Measurements from ENCODE around the gene SMC4. TPM values are rescaled to one million over a fixed set of nuclear protein-coding genes. Genes with fewer than 3 reads are reported as not detected.
"Not testable (repeated sequence)": the region's sequence is repeated elsewhere in the genome, so short reads cannot be mapped to it uniquely, and the experiment has no call there.

The SMC4 gene
- 58.0 and 59.1 TPM in 2 replicates for total RNA-seq (2014; rRNA removed; shearing (Covaris generic))
- polyA plus RNA-seq (2015; cell fraction: cytosol; rRNA removed) = 77.8 and 93.7 TPM in 2 replicates
- polyA plus RNA-seq (2015; cell fraction: nucleus; rRNA removed) = 296 and 320 TPM in 2 replicates

DNA sequence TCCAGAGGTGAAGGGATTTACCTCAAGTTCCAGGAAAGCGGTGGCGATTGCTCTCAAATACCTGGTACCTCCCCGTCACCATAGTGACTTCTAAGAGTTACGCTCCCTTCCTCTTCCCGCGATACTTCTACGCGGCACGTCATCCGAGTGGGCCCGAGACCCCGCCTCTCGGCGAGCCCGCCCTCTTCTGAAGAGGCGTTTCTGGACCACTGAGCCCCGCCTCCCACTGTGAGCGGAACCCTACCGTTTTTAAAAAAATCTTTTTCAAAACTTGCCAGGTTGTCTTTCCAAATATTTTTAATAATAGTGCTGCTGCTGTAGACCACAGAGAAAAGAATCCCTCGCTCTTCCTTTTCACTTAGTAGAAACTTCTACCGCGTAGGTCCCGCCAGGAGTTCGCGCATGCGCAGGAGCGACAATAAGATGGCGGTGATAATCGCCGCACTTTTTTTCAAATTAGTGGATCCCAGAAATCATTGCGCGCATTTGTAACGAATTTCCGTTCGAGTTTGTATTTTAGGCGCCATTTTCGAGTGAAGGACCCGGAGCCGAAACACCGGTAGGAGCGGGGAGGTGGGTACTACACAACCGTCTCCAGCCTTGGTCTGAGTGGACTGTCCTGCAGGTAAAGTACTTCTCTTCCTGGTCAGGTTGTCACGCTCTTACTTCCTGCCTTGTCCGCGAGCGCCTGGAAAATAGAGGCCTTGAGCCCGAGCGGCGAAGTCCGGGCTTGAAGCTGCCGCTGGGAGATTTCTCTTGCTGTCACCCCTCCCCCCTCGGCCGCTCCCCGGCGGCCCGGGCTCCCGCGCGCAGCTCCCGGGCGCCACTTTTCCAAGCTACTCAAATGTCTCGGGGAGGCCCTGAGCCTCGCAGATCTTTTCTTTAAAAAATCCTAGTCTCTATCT is at the start of gene SMC4, which contains the start of gene IFT80:
Gene SMC4, plus strand, starts transcription at position 526 of the 905 bp plus-strand sequence. CDS start 1,177 bp downstream, outside the sequence.
Gene IFT80, minus strand, starts transcription at position 101 of the 905 bp plus-strand sequence. CDS start 14,625 bp downstream, outside the sequence.
- DNase-seq (ENCODE audit: low read depth, low spot score) = peak; percentile 95
- in situ Hi-C loops (cut with HindIII; ENCODE audit: low pct_unique_long_range_greater_than_20kb, low sequenced_read_pairs) = no loop called here

DNA sequence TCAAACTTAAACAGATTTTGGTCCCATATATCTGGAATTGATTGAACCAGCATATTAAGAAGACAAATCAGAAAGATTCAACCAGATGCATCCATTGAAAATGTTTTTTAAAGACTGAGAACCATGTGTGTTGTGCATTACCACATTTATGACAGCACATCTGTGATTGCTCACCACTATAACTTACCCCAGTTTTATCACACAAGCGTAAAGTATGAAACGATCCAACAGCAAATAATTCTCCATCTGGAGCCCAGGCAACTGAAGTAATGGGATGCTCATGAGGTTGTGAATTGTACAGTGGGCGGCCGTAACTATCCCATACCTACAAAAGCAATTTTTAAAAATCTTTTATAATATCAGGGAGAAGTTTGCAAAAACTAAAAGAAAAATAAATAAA is 43.6 kb upstream of the SMC4 start:
- no peak for DNase-seq (ENCODE audit: low read depth, low spot score)
- in situ Hi-C loops (cut with HindIII; ENCODE audit: low pct_unique_long_range_greater_than_20kb, low sequenced_read_pairs) = no loop called here

DNA sequence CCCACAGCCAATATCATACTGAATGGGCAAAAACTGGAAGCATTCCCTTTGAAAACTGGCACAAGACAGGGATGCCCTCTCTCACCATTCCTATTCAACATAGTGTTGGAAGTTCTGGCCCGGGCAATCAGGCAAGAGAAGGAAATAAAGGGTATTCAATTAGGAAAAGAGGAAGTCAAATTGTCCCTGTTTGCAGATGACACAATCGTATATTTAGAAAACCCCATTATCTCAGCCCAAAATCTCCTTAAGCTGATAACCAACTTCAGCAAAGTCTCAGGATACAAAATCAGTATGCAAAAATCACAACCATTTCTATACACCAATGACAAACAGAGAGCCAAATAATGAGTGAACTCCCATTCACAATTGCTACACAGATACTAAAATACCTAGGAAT is 36.6 kb upstream of the SMC4 start:
- in situ Hi-C loops (cut with HindIII; ENCODE audit: low pct_unique_long_range_greater_than_20kb, low sequenced_read_pairs); DNase-seq (ENCODE audit: low read depth, low spot score): not testable (repeated sequence)

DNA sequence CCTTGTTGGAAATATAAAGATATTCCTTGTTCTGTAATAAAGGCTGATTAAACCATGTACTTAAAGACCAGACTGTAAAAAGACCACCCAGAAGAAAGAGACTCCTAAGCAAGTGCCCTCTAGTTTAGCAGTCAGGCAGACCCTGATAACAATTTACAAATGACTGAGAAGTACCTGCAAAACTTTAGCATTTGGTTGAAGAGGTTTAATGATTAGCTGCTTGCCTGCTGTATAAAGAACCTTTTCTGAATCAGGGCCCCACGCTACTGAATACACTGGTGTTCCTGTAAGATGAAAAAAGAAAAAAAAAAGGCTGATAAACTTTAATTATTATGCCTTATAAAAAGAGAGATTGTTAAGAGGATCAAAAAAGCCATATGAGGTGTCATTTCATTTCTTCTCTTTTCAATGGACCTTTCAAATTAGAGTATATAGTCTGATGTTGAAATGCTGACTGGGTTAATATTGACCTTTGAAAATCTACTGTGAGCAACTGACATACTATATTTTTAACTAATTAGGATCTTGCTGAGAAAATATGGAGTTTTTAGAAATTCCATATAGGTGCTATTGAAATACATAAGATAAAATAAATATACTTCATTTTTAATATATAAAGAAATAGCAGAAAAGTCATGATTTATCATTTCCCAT is 33.5 kb upstream of the SMC4 start:
- in situ Hi-C loops (cut with HindIII; ENCODE audit: low pct_unique_long_range_greater_than_20kb, low sequenced_read_pairs) = no loop called here
- DNase-seq (ENCODE audit: low read depth, low spot score) = no peak

DNA sequence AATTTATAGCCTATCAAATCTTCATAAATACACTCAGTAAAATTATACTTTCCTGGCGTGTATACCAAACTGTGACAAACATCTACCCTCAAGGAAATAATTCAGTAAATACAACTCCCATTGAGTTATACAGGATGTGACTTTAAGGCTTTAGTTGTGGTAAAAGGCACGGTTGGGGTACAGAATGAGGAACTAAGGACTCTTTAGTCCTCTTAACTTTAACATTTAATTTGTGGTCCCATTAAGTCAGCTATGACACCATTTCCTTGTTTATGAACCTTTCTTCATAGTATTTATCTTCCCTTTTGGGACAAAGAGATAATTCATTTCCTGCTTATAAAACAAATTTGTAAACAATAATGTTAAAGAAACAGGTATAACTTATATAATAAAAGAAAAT is 30.6 kb upstream of the SMC4 start:
- DNase-seq (ENCODE audit: low read depth, low spot score) = no peak

DNA sequence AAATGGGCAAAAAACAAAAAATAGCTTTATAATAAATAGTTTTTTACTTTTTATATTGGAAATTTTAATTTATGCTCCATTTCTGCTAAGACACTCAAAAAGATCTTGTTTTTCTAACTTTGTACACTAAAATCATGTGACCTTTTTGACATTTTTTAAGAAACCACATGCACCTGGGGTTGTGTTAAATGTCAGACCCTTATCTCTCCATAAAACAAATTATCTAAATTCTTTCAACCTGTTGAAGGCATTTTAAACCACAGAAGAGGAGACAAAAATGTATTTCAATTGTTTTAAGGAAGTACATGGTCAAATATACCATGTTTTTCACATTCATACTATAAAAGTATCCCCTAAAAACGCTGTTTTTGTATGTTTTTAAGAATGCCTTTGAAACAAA is 29.7 kb upstream of the SMC4 start:
- DNase-seq (ENCODE audit: low read depth, low spot score) = no peak
- in situ Hi-C loops (cut with HindIII; ENCODE audit: low pct_unique_long_range_greater_than_20kb, low sequenced_read_pairs) = no loop called here

More for the DNA sequence above, 30.6 kb upstream of the SMC4 start:
- in situ Hi-C loops (cut with HindIII; ENCODE audit: low pct_unique_long_range_greater_than_20kb, low sequenced_read_pairs) = no loop called here

DNA sequence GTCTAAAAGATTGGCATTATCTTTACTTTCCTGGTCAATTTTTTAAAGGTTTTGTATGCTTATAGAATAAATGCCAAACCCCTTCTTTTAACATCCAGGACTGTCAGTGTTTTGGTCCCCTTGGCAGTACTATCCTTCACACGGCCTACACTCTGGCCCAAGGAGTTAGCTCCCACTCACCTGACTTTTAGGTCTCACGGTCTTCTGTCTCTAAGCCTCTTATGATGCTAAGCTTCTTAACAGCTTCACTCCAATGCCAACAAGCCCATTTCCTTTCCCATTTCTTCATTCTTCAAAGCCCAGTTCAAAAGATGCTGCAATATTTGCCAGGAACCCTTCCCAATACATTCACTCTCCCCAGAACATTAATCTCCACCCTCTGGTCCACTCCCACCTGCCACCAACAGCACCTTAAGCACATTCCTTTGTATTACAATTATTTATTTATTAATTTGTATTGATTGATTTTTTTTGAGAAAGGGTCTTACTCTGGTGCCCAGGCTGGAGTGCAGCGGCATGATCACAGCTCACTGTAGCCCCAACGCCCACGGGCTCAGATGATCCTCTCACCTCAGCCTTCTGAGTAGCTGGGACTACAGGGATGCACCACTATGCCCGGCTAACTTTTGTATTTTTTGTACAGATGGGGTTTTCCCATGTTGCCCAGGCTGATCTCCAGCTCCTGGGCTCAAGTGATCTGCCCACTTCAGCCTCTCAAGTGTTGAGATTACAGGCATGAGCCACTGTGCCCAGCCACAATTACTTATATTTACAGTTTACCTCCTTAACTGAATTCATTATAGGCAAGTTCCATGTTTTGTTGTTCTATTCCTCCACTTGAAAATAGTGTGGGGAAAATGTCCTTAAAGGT is 28.2 kb upstream of the SMC4 start:
- DNase-seq (ENCODE audit: low read depth, low spot score) = no peak
- in situ Hi-C loops (cut with HindIII; ENCODE audit: low pct_unique_long_range_greater_than_20kb, low sequenced_read_pairs) = no loop called here

DNA sequence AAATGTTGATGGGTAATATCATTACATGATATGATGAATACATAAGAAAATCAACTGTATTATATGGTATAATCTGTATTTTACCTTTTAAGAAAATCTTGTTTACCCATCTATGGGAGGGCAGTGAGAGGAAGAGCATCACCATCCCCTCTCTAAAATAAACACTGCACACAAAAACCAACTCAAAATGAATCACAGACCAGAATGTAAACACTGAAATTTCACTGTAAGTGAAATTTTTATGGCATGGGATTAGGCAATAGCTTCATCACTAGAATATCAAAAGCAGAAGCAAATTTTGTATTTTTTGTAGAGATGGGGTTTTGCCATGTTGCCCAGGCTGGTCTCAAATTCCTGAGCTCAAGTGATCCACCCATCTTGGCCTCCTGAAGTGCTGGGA is 26.7 kb upstream of the SMC4 start:
- DNase-seq (ENCODE audit: low read depth, low spot score) = no peak
- in situ Hi-C loops (cut with HindIII; ENCODE audit: low pct_unique_long_range_greater_than_20kb, low sequenced_read_pairs) = no loop called here

DNA sequence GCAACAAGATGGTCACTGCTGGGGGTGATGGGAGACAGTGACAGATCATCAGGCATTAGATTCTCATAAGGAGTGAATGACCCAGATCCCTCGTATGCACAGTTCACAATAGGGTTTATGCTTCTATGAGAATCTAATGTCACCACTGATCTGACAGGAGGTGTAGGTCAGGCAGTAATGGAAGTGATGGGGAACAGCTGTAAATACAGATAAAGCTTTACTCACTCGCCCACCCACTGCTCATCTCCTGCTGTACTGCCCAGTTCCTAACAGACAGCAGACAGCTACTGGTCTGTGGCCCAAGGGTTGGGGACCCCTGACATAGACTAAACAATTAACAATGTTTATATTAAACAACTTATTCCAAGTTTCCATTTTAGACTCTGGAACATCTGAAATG is 25.8 kb upstream of the SMC4 start:
- no peak for DNase-seq (ENCODE audit: low read depth, low spot score)
- in situ Hi-C loops (cut with HindIII; ENCODE audit: low pct_unique_long_range_greater_than_20kb, low sequenced_read_pairs) = no loop called here

DNA sequence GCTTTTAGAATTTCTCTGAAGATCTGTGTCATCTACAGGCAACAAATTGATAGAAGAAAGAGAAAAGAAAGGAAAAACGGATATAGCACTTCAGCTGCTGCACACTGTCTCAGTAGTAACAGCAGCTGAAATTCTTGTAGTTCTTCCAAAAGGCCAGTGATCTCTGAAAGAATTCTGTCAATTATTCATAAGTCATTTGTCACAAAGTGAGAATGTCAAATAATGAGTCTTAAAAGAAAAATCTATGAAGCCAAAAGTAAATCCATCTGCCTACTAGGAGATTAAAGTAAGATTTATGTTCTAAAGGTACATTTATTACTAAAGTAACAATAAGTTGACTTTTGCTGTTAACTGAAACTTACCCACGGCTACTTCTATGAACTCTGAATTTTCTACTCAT is 25.0 kb upstream of the SMC4 start:
- in situ Hi-C loops (cut with HindIII; ENCODE audit: low pct_unique_long_range_greater_than_20kb, low sequenced_read_pairs) = no loop called here
- DNase-seq (ENCODE audit: low read depth, low spot score) = no peak

DNA sequence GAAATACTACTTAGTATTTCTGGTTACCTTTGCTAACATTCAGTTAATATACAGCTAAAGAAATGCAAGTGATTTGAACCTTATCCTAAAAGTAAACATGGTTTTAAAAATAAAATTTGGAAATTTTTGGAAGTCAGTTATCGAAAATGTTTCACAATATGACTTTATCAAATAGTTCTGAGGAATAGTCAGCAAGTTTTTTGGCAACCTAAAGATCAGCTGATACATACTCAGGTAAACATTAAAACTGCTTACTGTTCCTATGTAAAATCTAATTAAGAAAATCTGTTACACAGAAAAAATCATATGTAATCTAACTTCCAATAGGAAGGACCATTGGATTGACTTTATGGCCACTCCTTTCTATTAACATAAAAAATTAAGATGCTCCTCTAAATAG is 24.5 kb upstream of the SMC4 start:
- in situ Hi-C loops (cut with HindIII; ENCODE audit: low pct_unique_long_range_greater_than_20kb, low sequenced_read_pairs) = no loop called here
- no peak for DNase-seq (ENCODE audit: low read depth, low spot score)

DNA sequence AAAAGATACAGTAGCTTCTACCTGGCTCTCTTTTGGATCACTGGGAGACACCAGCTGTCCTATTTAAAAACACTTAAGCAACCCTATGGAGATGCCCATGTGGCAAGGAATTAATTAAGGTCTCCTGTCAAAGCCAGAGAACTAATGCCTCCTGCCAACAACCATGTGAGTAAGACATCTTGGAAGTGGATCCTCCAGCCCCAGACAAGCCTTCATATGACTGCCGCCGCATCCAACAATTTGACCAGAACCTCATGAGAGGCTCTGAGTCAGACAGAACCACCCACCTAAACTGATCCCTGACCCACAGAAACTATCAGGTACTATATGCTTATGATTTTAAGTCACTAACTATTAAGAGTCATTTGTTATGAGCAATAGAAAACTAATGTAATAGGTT is 22.8 kb upstream of the SMC4 start:
- in situ Hi-C loops (cut with HindIII; ENCODE audit: low pct_unique_long_range_greater_than_20kb, low sequenced_read_pairs) = no loop called here

DNA sequence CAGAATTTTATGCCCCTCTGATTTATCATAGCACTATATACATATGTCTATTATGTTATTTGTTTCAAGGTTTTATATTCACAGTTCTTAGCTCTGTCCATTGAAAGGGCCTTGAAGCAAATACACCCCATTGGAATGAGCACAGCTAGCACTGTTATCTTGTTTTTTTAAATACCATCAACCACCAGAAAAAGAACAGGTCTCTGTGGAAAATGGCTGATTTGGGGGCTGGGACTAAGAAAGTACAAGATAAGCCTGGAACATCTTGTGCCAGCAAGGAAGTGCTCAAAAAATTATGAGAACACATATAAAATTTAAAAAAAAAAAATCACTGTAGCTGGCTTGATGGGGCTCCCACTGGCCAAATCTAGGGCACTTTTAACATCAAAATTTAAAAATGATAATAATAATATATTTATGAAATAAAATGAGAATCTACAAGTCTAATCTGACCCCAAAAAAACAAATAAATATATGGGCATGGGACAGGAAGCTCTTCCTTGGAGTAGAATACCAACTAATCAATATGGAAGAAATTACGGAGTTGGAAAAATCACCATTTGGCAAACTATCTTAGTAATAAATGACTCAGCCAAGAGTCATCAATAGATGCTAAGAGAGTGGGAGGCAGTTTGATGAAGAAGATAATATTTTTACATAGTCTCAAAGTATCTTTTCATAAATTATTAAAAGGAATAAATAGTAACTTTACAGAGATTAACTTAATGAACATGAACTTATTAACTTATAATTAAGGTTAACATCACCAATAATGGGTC is 20.9 kb upstream of the SMC4 start:
- DNase-seq (ENCODE audit: low read depth, low spot score) = no peak
- in situ Hi-C loops (cut with HindIII; ENCODE audit: low pct_unique_long_range_greater_than_20kb, low sequenced_read_pairs) = no loop called here

More for the DNA sequence above, 22.8 kb upstream of the SMC4 start:
- DNase-seq (ENCODE audit: low read depth, low spot score) = no peak

DNA sequence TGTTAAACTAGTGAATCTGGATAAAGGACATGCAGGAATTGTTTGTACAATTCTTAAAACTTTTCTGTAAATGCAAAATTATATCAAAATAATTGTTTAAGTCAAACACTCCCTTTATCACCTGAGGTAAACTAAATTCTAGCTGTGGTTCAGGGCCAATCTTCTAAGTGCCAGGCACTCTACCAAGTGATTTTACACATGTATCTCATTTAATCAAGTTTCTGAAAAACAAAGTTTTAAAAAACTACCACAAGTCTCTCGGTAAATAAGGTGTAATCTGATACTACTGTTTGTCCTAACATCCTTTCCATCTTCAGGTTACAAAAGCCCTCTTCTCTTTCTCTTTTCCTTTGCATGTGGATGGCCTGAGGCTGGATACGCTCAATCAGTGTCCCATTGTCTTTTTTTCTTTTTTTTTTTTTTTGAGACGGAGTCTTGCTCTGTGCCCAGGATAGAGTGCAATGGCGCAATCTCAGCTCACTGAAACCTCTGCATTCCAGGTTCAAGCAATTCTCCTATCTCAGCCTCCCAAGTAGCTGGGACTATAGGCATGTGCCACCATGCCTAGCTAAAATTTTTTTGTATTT is 19.7 kb upstream of the SMC4 start:
- in situ Hi-C loops (cut with HindIII; ENCODE audit: low pct_unique_long_range_greater_than_20kb, low sequenced_read_pairs) = no loop called here
- DNase-seq (ENCODE audit: low read depth, low spot score) = peak; percentile 80

DNA sequence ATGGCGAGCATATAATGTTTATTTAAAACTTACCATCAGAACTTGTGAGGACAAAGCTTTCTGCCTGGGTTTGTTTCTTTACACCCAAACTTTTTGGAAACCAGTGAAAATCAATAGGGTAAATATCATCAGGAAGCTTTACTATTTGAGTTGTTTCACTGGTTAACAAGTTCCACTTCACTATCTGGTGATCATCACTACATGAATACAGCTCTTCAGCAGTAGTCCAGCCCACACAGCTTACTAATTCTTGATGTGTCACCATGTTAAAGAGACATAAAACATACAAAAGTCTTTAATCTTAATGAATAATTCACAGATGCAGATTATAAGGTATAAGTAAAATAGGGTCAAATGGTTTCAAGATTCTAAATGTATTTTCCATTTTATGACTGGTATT is 18.0 kb upstream of the SMC4 start:
- no peak for DNase-seq (ENCODE audit: low read depth, low spot score)
- in situ Hi-C loops (cut with HindIII; ENCODE audit: low pct_unique_long_range_greater_than_20kb, low sequenced_read_pairs) = no loop called here

DNA sequence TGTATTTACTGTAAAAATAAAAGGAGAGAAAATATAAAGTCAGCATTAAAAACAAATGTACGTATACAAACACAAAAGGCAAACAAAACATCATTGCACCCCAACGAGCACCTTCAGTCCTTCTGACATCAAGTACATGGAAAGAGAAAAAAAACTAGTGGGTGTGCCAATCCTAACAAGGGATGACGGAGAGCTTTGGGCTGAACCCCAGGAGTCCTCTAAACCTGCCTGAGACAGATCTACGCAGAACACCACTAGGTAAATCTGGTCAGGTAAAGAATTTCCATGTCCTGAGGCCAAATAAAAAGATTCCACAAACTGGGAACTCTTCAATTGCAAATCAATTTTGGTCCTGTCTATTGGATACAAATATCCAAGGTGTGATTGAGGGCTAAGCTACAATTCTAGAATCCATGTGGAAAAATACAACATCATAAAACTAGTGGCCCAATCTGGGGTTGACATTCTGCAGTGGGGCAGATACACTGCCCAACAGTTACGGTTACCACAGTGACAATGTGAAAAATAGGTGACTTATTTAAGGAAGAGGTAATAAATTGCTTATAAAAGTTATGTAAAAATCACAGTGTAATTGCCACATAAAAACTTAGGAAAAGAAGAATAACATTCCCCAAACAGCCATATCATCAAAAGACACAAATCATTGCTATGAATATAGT is 14.7 kb upstream of the SMC4 start:
- no peak for DNase-seq (ENCODE audit: low read depth, low spot score)
- in situ Hi-C loops (cut with HindIII; ENCODE audit: low pct_unique_long_range_greater_than_20kb, low sequenced_read_pairs) = no loop called here
